HG03103 (cell line): ENCODE results near the gene TUBGCP3.
"Not testable (repeated sequence)": the region's sequence is repeated elsewhere in the genome, so short reads cannot be mapped to it uniquely, and the experiment has no call there.

Experiments used
- ATAC-seq: cut with Tn5 transposase; IDR thresholded peaks from one replicate; pipeline ENCODE4 v1.9.1; 2021; ENCODE audit warnings: low read depth; ENCODE audit not compliant: unreplicated experiment

Gene TUBGCP3

DNA sequence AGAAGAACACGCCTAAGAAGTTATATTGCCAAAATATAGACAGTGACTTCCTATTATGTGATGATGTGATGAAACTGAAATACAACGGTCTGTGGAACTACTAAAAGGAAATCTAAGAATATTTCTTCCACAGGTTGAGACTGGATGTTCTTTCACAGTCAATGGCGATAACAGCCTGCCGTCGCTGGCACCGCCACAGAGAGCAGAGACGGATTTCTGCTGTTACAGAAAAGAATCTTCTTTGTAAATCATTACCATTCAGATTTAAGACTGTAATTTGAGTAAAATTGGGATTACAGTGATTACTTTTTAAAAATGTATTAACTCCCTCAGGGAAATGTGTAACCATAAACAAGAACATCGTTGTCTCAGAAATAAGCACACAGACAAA is 100.8 kb downstream of the TUBGCP3 start:
- ATAC-seq: no peak

DNA sequence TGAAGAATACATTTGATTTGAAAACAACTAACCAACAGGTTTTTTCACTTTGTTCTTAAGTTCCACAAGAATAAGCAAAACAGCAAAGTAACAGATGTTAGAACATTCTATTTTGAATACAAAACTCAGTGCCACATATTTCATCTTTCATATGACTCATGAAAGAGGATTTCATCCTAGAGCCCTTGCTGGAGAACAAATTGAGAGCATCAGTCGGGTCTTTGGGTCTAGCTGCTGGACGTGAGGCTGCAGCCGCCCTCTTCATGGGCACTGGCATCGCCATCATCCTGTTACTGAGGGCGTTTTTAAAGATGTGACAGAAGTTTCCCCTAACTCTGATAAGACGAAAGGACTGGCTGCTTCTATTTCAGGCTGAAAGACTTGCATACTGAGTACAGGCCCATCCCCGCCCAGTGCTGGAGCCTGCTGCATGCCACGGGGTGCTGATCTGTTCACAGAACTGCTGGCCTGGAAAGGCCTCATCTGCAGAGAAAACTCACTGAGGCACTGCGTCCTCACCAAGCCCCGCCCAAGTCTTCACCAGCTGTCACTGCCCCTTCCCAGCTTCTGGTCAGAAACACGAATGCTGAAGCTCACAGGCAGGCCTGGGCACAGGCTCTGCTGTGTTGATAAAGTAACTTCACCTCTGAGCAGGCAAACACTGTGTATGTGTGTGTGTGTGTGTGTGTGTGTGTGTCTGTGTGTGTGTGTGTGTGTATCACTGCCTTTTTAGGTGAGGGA is 101.4 kb downstream of the TUBGCP3 start:
- ATAC-seq: no peak

DNA sequence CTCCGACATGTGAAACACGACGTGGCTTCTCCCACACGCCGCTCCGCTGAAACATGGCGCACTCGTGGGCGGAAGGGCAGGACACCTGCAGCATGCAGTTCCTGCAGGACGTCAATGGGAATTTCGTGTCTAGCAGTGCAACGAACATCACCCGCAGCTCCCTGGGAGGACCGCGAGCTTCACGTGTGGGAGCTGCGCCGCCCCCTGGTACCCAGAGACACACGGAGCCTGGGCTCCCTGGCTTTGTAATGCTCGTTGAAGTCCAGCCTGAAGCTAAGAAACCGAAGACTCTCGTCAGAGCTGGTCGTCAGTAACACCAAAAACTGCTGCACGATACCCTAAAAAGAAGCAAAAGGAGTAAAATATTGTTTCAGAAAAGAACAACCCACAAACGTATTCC is 102.1 kb downstream of the TUBGCP3 start:
- not testable (repeated sequence) for ATAC-seq

DNA sequence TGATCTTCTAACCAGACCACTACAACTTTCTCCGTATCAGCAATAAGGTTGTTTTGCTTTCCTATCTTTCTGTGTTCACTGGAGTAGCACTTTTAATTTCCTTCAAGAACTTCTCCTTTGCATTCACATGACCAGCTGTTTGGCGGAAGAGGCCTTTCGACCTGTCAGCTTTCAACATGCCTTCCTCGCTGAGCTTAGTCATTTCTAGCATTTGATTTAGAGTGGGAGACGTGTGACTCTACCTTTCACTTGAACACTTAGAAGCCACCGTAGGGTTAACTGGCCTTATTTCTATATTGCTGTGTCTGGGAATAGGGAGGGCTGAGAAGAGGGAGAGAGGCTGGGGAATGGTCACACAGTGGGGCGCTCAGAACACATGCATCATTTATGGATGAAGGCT is 104.7 kb downstream of the TUBGCP3 start:
- no peak for ATAC-seq

DNA sequence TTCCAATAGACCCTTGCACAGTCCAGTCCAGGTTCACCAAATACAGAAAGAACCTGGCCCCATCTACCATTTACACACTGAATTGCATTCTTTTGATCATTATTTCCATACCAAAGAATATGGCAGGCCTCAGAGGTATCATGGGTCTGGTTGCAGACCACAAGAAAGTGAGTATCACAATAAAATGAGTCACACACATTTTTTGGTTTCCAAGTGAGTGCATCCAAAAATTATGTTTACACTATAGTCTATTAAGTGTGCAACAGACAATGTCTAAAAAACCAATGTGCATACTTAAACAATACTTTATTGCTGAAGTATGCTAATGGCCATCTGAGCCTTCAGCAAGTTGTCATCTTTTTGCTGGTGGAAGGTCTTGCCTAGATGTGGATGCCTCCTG is 106.5 kb downstream of the TUBGCP3 start:
- no peak for ATAC-seq

DNA sequence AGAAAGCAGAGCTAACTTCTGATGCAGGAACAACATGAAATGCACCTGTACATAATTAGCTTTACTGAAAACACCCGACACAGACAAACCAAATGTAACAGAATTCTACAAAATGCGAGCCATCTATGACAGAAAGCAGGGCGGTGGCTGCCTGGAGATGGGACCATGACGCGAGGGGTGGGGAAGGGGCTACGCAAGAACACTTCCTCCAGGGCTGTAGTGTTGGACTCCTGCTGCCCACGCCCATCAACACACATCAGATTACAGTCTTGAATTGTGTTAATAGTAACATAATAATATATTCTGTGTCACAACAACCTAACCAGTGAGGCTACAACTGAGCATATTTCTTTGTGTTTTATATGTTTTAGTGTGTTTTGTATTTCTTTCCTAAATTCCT is 108.6 kb downstream of the TUBGCP3 start:
- no peak for ATAC-seq

DNA sequence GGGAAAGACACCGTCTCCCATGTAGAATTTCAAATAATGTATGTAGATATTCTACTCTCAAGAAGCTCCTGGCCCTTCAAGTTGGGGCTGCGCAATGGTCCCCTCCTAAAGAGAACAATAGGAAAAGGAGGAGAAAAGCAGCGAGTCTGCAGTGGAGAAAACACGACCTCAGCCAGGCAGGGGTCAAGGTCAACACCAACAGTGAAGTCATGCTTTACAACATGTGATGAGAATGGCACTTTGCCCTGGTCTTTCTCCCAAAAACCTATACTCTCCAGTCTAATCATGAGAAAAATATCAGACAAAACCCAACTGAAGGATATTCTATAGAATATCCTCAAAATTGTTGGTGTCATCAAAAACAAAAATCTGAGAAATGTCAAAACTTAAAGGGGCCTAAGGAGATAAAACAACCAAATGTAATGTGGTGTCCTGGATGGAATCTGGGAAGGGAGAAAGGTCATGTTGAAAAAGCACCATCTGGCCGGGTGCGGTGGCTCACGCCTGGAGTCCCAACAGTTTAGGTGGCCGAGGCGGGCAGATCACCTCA is 110.8 kb downstream of the TUBGCP3 start:
- ATAC-seq: no peak

DNA sequence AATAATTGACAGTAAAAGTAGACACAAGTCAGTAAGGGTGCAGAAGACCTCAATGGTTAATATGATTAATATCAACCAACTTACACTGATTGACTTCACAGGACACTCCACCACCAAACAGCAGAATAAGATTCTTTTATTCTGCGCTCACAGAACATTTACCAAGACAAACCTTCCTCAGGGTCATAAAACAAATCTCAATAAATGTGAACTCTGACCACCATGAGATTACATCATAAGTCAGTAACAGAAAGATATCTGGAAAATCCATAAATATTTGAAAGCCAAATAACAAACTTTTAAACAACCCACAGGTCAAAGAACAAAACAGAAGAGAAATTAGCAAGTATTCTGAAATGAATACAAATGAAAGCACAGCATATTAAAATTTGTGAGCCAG is 112.1 kb downstream of the TUBGCP3 start:
- ATAC-seq: no peak

DNA sequence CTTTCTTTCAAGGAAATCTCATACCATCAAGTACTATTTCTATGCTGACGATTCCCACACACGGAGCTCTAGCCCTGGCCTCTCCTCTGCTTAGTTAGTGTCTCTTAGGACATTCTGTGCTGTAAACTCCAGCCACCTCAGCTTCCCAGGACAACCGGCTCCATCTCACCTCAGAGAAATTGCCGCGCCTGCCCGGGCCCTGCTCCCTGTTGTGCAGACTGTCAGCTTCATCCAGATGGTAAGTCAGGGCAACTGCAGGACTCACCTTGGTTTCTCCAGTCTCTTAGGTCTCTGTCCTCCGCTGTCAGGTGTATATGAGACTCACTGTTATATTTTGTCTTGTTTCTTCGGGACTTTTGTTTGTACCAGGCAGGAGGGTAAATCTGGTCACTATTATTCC is 113.1 kb downstream of the TUBGCP3 start:
- no peak for ATAC-seq

DNA sequence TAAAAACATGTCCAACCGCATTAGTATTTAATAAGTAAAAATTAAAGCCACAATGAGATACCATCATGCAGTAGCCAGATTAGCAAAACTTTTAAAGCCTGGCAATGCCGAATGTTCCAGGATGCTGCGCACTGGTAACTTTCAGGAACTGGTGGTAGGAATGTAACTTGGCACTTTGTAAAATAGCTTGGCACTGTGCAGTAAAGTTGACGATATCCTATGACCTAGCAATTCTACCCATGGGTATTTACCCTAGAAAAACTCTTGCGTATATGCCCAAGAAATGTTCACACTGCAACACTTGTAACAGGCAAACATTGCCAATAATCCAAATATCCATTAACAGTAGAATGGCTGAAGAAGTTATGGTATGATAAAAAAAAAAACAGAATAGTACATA is 114.1 kb downstream of the TUBGCP3 start:
- ATAC-seq: no peak

DNA sequence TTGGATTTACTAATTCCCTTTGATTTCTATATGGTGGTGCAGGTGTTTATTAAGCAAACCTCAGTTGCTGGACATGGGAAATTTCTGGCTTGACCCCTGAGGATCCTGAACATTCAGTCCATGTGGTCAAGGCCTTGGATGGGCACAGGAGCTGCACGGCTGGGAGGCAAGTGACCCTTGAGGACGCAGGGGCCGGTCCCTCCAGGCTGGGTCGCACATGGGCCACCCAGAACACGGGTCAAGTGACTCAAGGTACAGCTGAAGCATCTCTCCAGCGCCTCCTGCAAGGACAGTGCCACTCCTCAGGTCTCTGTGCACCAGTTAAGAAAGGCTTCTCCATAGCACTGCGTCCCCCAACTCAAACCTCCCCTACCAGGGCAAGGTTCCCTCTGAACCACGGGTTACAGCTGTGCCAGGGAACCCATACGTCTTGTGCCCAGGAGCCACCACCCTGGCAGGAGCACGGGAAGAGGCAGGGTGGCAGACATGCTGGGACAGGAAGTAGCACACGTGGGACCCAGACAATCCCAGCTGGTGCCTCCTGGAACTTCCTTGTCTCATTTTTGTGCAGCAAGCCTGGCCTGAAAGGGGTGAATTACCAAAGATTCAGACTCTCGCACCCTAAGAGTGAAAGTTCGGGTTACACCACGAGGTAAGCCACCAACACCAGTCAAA is 118.7 kb downstream of the TUBGCP3 start:
- ATAC-seq: no peak

DNA sequence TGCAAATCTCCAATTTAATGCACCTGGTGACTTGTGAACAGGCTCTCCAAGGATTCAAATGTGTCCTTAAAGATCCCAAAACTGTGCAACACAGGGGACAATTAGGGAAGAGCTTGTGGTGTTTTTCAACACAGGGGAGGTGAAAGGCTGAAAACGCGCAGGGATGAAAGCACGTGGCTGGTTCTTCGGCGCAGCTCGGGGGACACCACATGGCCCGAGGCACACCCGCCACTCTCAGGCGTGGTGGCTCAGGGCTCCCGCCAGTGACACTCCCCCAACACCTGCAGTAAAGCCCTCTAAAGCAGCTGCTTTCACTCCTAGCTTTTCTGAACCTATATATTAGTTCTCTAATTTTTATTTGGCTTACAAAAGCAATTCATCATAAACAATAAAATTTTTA is 119.9 kb downstream of the TUBGCP3 start:
- no peak for ATAC-seq

DNA sequence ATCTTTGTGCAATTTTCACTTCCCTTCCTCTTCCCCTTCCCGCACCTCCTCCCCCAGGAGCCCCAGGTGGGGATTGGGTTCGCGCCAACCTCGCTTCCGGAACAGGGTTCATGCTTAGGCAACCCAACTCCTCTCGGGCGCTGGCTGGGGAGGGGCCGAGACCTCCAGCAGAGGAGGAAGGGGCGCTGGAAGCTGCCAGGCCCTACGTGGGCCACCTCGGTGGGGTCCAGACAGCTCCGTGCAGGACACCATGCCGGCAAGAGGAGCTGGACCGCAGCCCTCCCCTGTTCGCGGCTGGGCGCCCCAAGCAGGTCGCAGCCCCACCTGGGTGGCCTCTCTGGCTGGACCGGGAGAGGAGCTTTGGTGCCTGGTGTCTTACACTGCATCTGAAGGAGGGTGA is 120.7 kb downstream of the TUBGCP3 start:
- no peak for ATAC-seq

DNA sequence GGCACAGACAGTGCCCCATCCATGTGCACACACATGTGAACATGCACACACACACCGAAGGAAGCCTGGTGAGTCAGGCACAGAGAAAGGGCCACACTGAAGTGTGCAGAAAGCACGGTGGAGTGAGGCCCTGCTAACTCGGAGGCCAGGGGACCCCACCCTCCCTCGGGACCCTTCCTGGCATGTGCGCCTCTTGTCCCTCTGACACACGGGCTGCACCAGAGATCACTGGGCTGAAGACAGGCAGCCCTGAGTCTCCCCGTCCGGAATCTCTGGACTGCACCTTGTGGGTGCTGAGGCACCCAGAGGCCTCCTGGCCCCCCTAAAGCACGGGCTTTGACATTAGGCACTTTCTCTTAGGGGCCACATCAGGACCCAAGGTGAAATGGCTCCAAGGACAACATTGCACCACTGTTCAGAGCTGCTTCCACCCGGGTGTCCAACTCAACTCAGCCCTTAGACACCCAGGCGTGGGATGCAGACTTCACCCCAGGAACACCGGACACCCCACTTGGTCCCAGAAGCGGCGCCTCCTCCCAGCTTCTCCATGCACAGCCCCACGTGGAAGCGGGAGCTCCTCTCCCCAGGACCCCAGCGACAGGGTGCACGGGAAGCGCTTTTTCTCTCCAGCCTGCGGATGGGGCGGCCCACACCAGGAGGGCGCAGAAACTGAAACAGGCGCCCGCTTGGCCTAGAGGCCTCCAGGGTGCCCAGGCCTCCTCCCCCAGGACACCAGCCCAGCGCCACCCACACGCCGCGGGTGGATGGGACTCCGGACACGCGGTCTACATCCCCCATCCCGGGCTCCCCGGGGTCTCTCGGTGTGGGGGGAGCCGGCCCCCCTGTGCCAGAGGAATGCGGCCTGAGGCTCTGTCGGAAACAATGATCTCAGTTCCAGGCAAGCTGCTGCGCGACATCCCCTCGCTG is 121.6 kb downstream of the TUBGCP3 start:
- ATAC-seq: no peak

DNA sequence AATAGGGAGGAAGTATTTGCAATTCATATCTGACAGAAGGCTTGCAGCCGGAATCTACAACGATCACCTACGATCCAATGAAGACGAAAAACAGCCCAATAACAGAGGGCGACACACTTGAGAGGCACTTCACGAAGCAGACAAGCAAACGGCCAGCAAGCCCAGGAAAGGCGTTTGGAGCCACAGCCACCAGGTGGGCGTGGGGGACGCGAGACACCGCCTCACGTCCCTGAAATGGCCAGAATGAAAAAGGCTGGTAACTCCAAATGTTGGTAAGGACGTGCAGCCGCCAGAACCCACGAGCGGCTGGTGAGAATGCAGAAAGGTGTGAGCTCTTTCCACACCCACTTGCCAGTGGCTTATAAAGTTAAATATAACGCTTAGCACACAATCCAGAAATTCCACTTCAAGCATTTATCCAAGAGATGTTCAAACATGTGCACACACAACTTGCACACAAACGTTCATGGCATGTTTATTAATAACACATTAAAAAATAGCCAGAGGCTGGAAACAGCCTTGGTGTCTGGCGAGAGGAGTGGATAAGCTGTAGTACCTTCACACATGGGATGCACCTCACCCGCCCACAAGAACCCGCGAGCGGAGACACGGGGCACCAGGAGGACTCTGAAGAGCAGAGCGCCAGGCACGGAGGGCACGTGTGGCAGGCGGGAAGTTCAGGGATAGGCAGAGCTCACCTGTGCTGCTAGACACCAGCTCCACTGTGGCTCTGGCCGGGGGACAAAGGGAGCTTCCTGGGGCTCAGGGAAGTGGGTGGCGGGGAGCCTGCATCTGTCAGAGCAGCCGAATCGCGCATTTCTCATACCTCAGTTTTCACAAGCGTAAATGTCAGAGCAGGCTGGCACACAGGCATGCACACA is 122.5 kb downstream of the TUBGCP3 start:
- ATAC-seq: no peak

DNA sequence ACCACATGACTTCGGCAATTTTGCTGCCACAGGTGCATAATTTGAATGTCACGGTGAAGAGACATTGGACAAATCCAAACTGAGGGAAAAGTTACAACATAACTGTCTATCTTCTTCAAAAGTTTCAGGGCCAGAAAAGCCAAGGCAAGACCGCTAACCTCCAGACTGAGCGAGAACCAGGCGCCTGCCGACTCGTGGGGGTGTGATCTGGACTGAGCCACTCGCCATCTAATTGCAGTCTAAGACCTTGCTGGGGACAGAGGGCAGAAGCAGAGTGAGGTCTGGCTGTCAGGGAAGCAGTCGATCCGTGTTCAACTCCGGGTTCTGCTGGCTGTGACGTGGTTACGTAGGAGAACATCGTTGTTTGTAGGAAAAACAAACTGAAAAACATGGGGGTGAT is 123.2 kb downstream of the TUBGCP3 start:
- ATAC-seq: no peak

DNA sequence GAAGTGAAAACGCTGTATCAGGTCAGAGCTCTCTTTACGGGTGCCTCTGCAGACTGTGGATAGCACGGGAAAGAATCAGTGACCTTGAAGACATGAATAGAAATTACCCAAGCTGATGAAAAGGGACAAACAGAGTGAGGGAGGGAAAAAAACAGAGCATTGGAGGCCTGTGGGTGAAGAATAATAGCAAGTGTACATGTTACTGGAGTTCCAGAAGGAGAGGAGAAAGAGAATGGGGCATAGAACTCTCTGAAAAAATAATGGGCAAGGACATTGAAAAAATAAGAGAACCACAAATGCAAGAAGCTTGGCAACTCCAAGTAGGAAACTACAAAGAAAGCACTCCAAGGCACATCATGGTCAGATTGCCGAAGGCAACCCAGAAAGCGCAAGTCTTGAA is 125.5 kb downstream of the TUBGCP3 start:
- no peak for ATAC-seq

DNA sequence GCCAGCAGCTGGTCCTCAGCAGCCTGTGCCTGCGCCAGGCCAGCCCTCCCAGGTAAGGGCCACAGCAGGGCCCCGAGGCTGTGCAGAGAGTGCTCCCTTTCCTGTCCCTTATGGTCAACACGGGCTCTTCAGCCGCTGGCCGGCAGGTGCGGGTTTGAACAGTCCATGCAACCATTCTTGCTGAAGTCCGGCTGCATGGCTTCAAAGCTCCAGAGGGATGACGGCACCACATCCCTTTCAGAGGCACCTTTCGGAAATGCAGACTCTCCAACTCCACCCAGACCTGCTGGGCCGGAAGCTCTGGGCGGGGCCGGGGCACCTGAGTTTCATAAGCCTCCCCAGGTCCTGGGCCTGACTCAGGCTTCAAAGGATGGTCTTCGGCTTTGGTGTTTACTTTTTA is 130.5 kb downstream of the TUBGCP3 start:
- ATAC-seq: no peak

DNA sequence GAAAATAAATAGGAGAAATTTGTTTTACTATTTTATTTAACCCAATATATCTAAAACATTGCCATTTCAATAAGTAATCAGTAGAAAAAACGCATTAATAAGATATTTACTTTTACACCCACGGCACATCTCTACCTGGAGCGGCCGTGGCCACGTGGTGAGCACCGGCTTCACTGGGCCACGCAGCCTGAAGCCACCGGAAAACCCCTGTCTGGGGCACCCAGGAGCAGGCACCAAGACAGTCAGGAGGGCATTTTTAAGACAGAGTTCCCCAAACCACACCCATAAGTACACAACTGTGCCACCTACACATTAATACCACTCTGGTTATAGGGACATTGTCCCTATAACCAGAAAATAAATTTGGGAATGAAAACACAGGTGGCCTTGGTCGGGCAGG is 130.9 kb downstream of the TUBGCP3 start:
- ATAC-seq: no peak
